ENCODE measurements around the gene UNC5C.
A peak's percentile ranks its signal among the peaks of the same experiment; 100 is the strongest.

Gene UNC5C

DNA sequence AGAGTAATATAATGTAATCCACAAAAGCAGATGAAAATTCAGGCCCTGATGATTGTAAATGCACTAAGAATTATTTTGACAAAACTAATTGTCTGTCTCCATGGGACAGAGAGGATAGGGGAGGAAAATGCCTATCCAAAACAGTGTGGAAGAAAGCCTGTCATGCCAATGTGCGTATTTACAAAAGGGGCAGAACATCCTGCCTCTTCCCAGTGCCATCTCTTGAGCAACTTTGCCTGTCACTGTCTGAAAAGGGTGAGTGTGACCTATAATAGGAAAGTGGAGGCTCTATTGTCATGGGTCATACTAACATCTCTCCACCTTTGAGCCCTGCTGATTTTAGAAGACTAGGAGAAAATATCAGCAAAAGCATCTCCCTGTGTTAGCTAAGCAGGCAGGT, 264.1 kb downstream of the UNC5C start:
- Histone ChIP-seq H3K4me3 (ENCODE audit: low read length) (no peak overlapping the region), H4K8ac (ENCODE audit: low read depth, low read length) (no peak overlapping the region), H3K79me2 (ENCODE audit: control insufficient read depth, insufficient read depth, low read length) (no peaks in the 10 kb centered on the region), H3K23ac (ENCODE audit: low read length) (no peak overlapping the region), H2BK5ac (ENCODE audit: low read length) (no peak overlapping the region), H3K4ac (ENCODE audit: low read depth, low read length) (no peak overlapping the region), H2BK120ac (ENCODE audit: low read depth, low read length) (no peak overlapping the region), H3K18ac (ENCODE audit: low read length) (no peak overlapping the region), H2AK5ac (ENCODE audit: low read length) (no peak overlapping the region), H3K4me1 (ENCODE audit: control insufficient read depth, low read depth, low read length) (no peaks in the 10 kb centered on the region), H3K36me3 (ENCODE audit: control insufficient read depth, insufficient read depth, low read length) (no peaks in the 10 kb centered on the region), H3K4me2 (ENCODE audit: low read length) (no peak overlapping the region), H3K27ac (ENCODE audit: low read depth, low read length) (no peak overlapping the region), H3K9ac (ENCODE audit: low read length) (no peak overlapping the region), H3K56ac (ENCODE audit: low read length) (no peak overlapping the region), H3K79me1 (ENCODE audit: low read length) (no peaks in the 10 kb centered on the region), H4K5ac (ENCODE audit: low read length) (no peak overlapping the region), H3K27me3 (ENCODE audit: insufficient read depth, low read length, poor library complexity) (no peaks in the 10 kb centered on the region), H2BK15ac (replicated peaks; ENCODE audit: low read depth) (no peak overlapping the region)
- WGBS (ENCODE audit: extremely low coverage, insufficient coverage, low lambda C conversion rate): no CpG with 5 or more reads among the region's 1 CpG
- DNase-seq: no peak

DNA sequence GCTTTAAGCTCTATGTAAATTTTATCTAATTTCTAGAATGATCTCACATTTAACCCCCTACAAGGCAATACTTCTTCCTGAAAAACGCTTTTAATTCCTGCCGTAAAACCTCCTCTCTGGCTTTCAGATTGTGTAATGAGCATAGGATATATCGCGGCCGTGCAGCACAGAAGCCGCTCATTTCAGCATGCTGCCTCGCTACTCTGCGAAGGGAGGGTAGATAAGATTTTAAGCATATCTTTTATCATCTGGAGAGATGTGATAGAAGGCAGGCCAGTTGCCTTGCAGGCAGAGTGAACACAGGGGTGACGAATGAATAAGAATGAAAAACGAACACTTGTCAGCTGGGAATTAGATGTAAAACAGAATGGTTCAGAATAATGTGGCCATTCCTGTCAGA, 265.5 kb downstream of the UNC5C start:
- Histone ChIP-seq H2BK5ac (ENCODE audit: low read length) (no peak overlapping the region), H2BK120ac (ENCODE audit: low read depth, low read length) (no peak overlapping the region), H3K27me3 (ENCODE audit: insufficient read depth, low read length, poor library complexity) (no peaks in the 10 kb centered on the region), H3K27ac (ENCODE audit: low read depth, low read length) (no peak overlapping the region), H2BK15ac (replicated peaks; ENCODE audit: low read depth) (no peak overlapping the region), H2AK5ac (ENCODE audit: low read length) (no peak overlapping the region), H3K79me2 (ENCODE audit: control insufficient read depth, insufficient read depth, low read length) (no peaks in the 10 kb centered on the region), H3K56ac (ENCODE audit: low read length) (no peak overlapping the region), H3K4me3 (ENCODE audit: low read length) (no peak overlapping the region), H3K18ac (ENCODE audit: low read length) (no peak overlapping the region), H4K5ac (ENCODE audit: low read length) (no peak overlapping the region), H4K8ac (ENCODE audit: low read depth, low read length) (no peak overlapping the region), H3K4me2 (ENCODE audit: low read length) (no peak overlapping the region), H3K9ac (ENCODE audit: low read length) (no peak overlapping the region), H3K4me1 (ENCODE audit: control insufficient read depth, low read depth, low read length) (no peaks in the 10 kb centered on the region), H3K36me3 (ENCODE audit: control insufficient read depth, insufficient read depth, low read length) (no peaks in the 10 kb centered on the region), H3K4ac (ENCODE audit: low read depth, low read length) (no peak overlapping the region), H3K23ac (ENCODE audit: low read length) (no peak overlapping the region), H3K79me1 (ENCODE audit: low read length) (no peaks in the 10 kb centered on the region)
- no CpG with 5 or more reads among the region's 10 CpGs for WGBS (ENCODE audit: extremely low coverage, insufficient coverage, low lambda C conversion rate)
- DNase-seq: no peak

DNA sequence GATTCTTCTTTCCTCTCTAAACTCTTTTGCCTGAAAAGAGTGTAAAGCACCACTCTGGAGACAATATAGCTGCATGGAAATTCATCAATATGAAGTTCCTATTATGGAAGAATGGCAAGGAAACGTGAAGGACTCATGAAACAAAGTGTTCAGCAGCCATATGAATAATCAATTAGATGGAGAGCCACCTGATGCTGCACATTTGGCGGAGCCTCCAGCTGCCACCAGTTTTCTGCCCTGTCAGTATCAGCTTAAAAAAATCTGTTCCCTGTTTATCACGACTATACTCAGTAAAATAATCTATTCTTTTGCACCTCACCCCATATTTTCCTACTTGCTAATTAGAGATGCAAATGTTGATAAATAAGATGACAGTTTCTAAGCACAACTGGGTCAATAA, 276.0 kb downstream of the UNC5C start:
- no peak overlapping the region for H3K56ac ChIP-seq (ENCODE audit: low read length)
- no peak overlapping the region for H4K5ac ChIP-seq (ENCODE audit: low read length)
- H2AK5ac ChIP-seq (ENCODE audit: low read length): no peak overlapping the region
- H3K4me1 ChIP-seq (ENCODE audit: control insufficient read depth, low read depth, low read length): no peaks in the 10 kb centered on the region
- no peak overlapping the region for H3K18ac ChIP-seq (ENCODE audit: low read length)
- H2BK5ac ChIP-seq (ENCODE audit: low read length): no peak overlapping the region
- H3K79me2 ChIP-seq (ENCODE audit: control insufficient read depth, insufficient read depth, low read length): no peaks in the 10 kb centered on the region
- H3K36me3 ChIP-seq (ENCODE audit: control insufficient read depth, insufficient read depth, low read length): no peaks in the 10 kb centered on the region
- no peak overlapping the region for H3K4me2 ChIP-seq (ENCODE audit: low read length)
- H3K27ac ChIP-seq (ENCODE audit: low read depth, low read length): no peak overlapping the region
- no peak overlapping the region for H3K4ac ChIP-seq (ENCODE audit: low read depth, low read length)
- no CpG with 5 or more reads among the region's 3 CpGs for WGBS (ENCODE audit: extremely low coverage, insufficient coverage, low lambda C conversion rate)
- no peak overlapping the region for H2BK120ac ChIP-seq (ENCODE audit: low read depth, low read length)
- H2BK15ac ChIP-seq (replicated peaks; ENCODE audit: low read depth): no peak overlapping the region
- no peak overlapping the region for H3K23ac ChIP-seq (ENCODE audit: low read length)
- H3K27me3 ChIP-seq (ENCODE audit: insufficient read depth, low read length, poor library complexity): no peaks in the 10 kb centered on the region
- H4K8ac ChIP-seq (ENCODE audit: low read depth, low read length): no peak overlapping the region
- H3K9ac ChIP-seq (ENCODE audit: low read length): no peak overlapping the region
- DNase-seq: no peak
- no peak overlapping the region for H3K4me3 ChIP-seq (ENCODE audit: low read length)
- H3K79me1 ChIP-seq (ENCODE audit: low read length): no peaks in the 10 kb centered on the region

DNA sequence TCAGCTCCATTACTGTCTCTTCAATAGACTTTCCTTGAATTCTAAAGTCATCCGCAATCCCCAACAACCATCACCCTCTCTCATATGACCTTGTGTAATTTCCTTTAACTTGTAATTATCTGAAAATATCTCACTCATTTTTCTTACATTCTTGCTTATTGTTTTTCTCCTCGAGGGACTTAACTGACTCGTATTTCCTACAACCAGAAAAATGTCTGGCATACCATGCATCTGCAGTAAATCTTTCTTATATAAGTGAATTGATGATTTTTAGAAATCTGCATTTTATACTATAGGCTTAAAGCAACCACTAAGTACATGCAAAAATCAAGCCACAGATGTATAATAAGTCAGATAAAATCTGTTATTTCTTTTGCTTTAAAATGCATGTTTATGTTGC, 276.7 kb downstream of the UNC5C start:
- H4K8ac ChIP-seq (ENCODE audit: low read depth, low read length): no peak overlapping the region
- H2BK120ac ChIP-seq (ENCODE audit: low read depth, low read length): no peak overlapping the region
- H3K18ac ChIP-seq (ENCODE audit: low read length): no peak overlapping the region
- no peaks in the 10 kb centered on the region for H3K27me3 ChIP-seq (ENCODE audit: insufficient read depth, low read length, poor library complexity)
- no peaks in the 10 kb centered on the region for H3K79me1 ChIP-seq (ENCODE audit: low read length)
- no peak overlapping the region for H2AK5ac ChIP-seq (ENCODE audit: low read length)
- no peak overlapping the region for H3K23ac ChIP-seq (ENCODE audit: low read length)
- H3K79me2 ChIP-seq (ENCODE audit: control insufficient read depth, insufficient read depth, low read length): no peaks in the 10 kb centered on the region
- no peak overlapping the region for H3K4me2 ChIP-seq (ENCODE audit: low read length)
- H3K56ac ChIP-seq (ENCODE audit: low read length): no peak overlapping the region
- no peak for DNase-seq
- H3K4me1 ChIP-seq (ENCODE audit: control insufficient read depth, low read depth, low read length): no peaks in the 10 kb centered on the region
- H4K5ac ChIP-seq (ENCODE audit: low read length): no peak overlapping the region
- no CpG with 5 or more reads among the region's 3 CpGs for WGBS (ENCODE audit: extremely low coverage, insufficient coverage, low lambda C conversion rate)
- H2BK5ac ChIP-seq (ENCODE audit: low read length): no peak overlapping the region
- H3K4ac ChIP-seq (ENCODE audit: low read depth, low read length): no peak overlapping the region
- no peak overlapping the region for H3K27ac ChIP-seq (ENCODE audit: low read depth, low read length)
- H3K36me3 ChIP-seq (ENCODE audit: control insufficient read depth, insufficient read depth, low read length): no peaks in the 10 kb centered on the region
- no peak overlapping the region for H2BK15ac ChIP-seq (replicated peaks; ENCODE audit: low read depth)
- H3K4me3 ChIP-seq (ENCODE audit: low read length): no peak overlapping the region
- no peak overlapping the region for H3K9ac ChIP-seq (ENCODE audit: low read length)

DNA sequence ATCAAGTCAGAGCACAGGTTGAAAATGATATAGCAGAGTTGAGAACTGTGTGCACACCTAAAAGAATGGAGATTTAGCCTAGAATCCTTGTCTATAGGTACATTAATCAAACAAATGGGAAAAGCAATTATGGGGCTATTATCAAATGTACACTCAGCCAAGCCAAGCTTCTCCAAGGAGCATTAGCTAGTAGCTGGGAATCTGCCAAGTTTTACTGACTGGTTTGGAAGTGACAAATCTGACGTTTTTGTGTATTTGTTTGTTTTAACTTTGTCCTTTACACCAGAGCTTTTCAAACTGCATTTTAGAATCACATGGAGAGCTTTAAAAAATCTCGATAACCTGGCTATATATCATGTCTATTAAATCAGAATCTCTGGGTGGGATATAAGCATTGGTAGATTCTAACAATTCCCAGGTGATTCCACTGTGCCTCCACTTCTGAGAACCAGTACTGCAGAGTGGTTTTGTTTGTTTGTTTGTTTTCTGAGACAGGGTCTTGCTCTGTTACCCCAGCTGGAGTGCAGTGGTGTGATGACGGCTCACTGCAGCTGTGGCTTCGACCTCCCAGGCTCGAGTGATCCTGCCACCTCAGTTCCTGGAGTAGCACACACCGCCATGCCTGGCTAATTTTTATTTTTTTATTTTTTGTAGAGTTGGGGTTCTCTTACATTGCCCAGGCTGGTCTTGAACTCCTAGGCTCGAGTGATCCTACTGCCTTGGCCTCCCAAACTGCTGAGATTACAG, 279.8 kb downstream of the UNC5C start:
- WGBS (ENCODE audit: extremely low coverage, insufficient coverage, low lambda C conversion rate): no CpG with 5 or more reads among the region's 7 CpGs
- Histone ChIP-seq H4K5ac (ENCODE audit: low read length) (no peak overlapping the region), H3K4ac (ENCODE audit: low read depth, low read length) (no peak overlapping the region), H3K79me2 (ENCODE audit: control insufficient read depth, insufficient read depth, low read length) (no peaks in the 10 kb centered on the region), H2AK5ac (ENCODE audit: low read length) (no peak overlapping the region), H4K8ac (ENCODE audit: low read depth, low read length) (no peak overlapping the region), H3K18ac (ENCODE audit: low read length) (no peak overlapping the region), H2BK120ac (ENCODE audit: low read depth, low read length) (no peak overlapping the region), H3K9ac (ENCODE audit: low read length) (no peak overlapping the region), H3K4me1 (ENCODE audit: control insufficient read depth, low read depth, low read length) (no peaks in the 10 kb centered on the region), H3K79me1 (ENCODE audit: low read length) (no peaks in the 10 kb centered on the region), H3K4me3 (ENCODE audit: low read length) (no peak overlapping the region), H3K23ac (ENCODE audit: low read length) (no peak overlapping the region), H2BK5ac (ENCODE audit: low read length) (no peak overlapping the region), H2BK15ac (replicated peaks; ENCODE audit: low read depth) (no peak overlapping the region), H3K56ac (ENCODE audit: low read length) (no peak overlapping the region), H3K4me2 (ENCODE audit: low read length) (no peak overlapping the region), H3K36me3 (ENCODE audit: control insufficient read depth, insufficient read depth, low read length) (no peaks in the 10 kb centered on the region), H3K27me3 (ENCODE audit: insufficient read depth, low read length, poor library complexity) (no peaks in the 10 kb centered on the region), H3K27ac (ENCODE audit: low read depth, low read length) (no peak overlapping the region)
- DNase-seq: no peak

DNA sequence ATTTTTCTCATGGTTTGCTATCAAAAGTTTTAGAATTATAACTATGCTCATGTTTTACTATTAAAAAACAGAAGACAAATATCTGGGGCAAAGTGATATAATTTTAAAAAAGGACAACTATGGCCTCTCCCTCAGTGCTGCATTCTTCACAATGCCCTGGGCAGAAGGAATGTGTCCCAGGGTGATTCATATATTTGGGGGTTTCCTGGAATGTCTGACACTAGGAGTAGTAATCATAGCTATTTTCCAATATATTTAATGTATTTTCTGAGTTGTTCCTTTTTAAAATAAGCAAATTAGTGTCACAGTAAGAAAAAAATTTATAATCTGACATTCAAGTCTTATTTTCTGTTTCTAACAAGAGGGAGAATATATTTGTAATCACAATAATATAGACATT, 281.7 kb downstream of the UNC5C start:
- Histone ChIP-seq H3K27ac (ENCODE audit: low read depth, low read length) (no peak overlapping the region), H3K4me3 (ENCODE audit: low read length) (no peak overlapping the region), H3K23ac (ENCODE audit: low read length) (no peak overlapping the region), H3K4ac (ENCODE audit: low read depth, low read length) (no peak overlapping the region), H3K4me1 (ENCODE audit: control insufficient read depth, low read depth, low read length) (no peaks in the 10 kb centered on the region), H4K8ac (ENCODE audit: low read depth, low read length) (no peak overlapping the region), H2BK5ac (ENCODE audit: low read length) (no peak overlapping the region), H3K79me2 (ENCODE audit: control insufficient read depth, insufficient read depth, low read length) (no peaks in the 10 kb centered on the region), H2AK5ac (ENCODE audit: low read length) (no peak overlapping the region), H3K56ac (ENCODE audit: low read length) (no peak overlapping the region), H3K9ac (ENCODE audit: low read length) (no peak overlapping the region), H3K18ac (ENCODE audit: low read length) (no peak overlapping the region), H2BK120ac (ENCODE audit: low read depth, low read length) (no peak overlapping the region), H3K4me2 (ENCODE audit: low read length) (no peak overlapping the region), H2BK15ac (replicated peaks; ENCODE audit: low read depth) (no peak overlapping the region), H4K5ac (ENCODE audit: low read length) (no peak overlapping the region), H3K79me1 (ENCODE audit: low read length) (no peaks in the 10 kb centered on the region), H3K36me3 (ENCODE audit: control insufficient read depth, insufficient read depth, low read length) (no peaks in the 10 kb centered on the region), H3K27me3 (ENCODE audit: insufficient read depth, low read length, poor library complexity) (no peaks in the 10 kb centered on the region)
- peak; percentile 42 for DNase-seq

Measured in mesendoderm (in vitro differentiated cells).